GM12872 (cell line): ENCODE results near the gene ABCC12.

Experiments
- TF ChIP-seq, protein P1 (sequence below): IDR thresholded peaks from 3 replicates; pipeline ENCODE4 v1.5.1; 2011; ENCODE audit warnings: low read depth, mild to moderate bottlenecking, low read length, moderate library complexity; ENCODE audit not compliant: insufficient read depth

ABCC12 gene

DNA sequence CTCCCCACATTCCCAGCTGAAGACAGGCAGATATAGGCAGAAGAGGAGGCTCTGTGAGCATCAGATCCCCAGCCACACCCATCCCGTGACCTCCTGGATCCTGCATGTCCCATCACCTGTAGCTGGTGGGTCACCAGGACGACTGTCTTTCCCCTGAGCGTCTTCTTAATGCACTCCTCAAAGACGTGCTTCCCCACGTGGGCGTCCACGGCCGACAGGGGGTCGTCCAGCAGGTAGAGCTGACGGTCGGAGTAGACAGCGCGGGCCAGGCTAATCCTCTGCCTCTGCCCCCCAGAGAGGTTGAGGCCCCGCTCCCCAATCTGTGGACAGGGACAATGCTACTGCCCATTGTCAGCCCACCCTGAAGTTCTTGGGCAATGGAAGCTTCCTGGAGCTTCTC is 40.5 kb downstream of the ABCC12 start:
- TF ChIP-seq, protein P1, sequence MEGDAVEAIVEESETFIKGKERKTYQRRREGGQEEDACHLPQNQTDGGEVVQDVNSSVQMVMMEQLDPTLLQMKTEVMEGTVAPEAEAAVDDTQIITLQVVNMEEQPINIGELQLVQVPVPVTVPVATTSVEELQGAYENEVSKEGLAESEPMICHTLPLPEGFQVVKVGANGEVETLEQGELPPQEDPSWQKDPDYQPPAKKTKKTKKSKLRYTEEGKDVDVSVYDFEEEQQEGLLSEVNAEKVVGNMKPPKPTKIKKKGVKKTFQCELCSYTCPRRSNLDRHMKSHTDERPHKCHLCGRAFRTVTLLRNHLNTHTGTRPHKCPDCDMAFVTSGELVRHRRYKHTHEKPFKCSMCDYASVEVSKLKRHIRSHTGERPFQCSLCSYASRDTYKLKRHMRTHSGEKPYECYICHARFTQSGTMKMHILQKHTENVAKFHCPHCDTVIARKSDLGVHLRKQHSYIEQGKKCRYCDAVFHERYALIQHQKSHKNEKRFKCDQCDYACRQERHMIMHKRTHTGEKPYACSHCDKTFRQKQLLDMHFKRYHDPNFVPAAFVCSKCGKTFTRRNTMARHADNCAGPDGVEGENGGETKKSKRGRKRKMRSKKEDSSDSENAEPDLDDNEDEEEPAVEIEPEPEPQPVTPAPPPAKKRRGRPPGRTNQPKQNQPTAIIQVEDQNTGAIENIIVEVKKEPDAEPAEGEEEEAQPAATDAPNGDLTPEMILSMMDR: no peak

GRCh38 chr16:48114410-48114809 is 41.4 kb downstream of the ABCC12 start:
- TF ChIP-seq, protein P1: no peak

- TF ChIP-seq, protein P1: peak; percentile 16; the same call in 1 of the 3 replicates
Measured at GRCh38 chr16:48113471-48113870, 42.3 kb downstream of the ABCC12 start.

DNA sequence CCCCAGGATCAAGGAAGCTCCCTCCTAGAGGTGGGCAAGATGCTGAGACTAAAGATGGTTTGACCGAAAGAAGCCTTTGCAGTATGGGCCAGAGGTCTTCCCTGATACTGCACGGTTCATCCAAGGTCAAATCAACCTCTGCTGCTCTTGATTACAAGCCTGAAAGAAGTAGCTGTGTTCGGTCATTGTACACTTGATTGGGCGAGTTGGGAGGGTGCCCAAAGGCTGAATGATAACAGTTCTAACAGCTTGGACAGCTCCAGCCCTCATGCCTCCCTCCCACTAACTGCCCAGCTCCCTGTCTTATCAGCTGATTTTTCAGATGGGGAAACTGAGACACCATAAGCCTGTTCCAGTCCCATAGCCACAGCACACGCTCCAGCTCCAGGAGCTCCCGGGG is 42.8 kb downstream of the ABCC12 start:
- TF ChIP-seq, protein P1: no peak

GRCh38 chr16:48112600-48112999 is 43.2 kb downstream of the ABCC12 start:
- TF ChIP-seq, protein P1: no peak

DNA sequence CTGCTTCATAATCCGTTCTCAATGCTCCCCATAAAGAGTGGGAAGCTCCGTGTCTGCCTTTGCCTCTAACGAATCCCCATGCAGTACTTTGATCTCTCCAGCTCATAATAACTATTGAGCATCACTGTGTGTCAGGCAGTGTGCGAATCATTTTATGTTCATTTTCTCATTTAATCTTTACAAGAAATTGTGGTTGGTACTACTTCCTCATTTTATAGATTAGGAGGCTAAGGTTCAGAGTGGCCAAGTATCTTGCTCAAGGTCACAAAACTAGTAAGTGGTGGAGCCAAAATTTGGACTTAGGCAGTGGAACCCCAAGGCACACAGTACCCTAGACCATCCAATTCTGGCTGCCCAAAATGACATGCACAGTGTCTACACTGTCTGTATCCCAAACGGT is 44.8 kb downstream of the ABCC12 start:
- TF ChIP-seq, protein P1: no peak

DNA sequence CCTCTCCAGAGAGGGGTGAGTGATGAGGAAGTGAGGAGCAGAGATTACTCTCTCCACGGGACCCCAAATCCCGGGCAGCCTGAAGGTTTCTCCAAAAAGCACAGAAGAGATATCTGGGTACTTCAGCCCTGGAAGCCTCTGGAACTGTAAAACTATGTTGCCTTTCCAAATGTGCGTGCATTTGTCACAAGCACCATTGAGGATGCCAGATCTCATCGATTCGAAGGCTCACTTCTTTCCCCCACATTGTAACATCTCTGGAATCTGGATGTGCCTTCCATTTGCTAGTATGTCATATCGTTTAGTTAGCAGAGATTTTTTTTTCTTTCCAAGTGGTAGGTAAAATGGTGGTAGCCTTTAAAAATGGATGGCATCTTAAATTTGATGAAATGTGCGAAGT is 45.8 kb downstream of the ABCC12 start:
- TF ChIP-seq, protein P1: no peak

DNA sequence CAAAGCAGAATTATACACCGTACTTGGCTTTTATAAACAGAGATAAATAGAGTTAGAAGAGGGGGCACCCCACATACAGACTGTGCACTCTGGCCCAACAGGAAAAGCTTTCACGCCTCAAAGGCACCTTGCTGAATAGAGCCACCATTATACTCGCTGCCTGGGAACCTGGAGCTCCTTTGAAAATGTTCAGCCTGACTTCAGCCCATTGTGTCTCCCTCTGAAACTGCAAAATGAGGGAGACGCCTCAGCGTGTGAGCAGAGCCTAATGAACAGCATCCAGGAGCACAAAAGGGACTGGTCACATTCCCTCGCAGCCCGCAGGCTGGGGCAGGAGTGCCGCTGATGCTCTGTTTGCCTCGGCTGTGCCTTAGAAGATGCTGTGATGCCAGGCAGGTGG is 46.3 kb downstream of the ABCC12 start:
- TF ChIP-seq, protein P1: no peak
